ENCODE measurements around the gene GZMM. TPM values are rescaled to one million over a fixed set of nuclear protein-coding genes. Genes with fewer than 3 reads are reported as not detected.

GZMM gene
- total RNA-seq, 1 experiment from 2014 or later, result 0.66 TPM

- no peak overlapping the region for H2BK12ac ChIP-seq (ENCODE audit: insufficient read length, low read depth, low read length)
- H3K4me2 ChIP-seq (ENCODE audit: insufficient read depth, insufficient read length, low read length), result peak overlapping the region; percentile 48
- H2BK15ac ChIP-seq (ENCODE audit: low read depth, low read length), result no peak overlapping the region
- no peak overlapping the region for H3K18ac ChIP-seq (ENCODE audit: insufficient read length, low read depth, low read length)
- no peak overlapping the region for H2AK5ac ChIP-seq (ENCODE audit: insufficient read length, low read length)
- H3K23me2 ChIP-seq (ENCODE audit: insufficient read length, low read depth, low read length, poor library complexity, severe bottlenecking), result peaks cover 9% of the 10 kb centered on the region
- H2BK5ac ChIP-seq (ENCODE audit: insufficient read length, low read length), result no peak overlapping the region
- no peaks in the 10 kb centered on the region for H3K4me1 ChIP-seq (ENCODE audit: insufficient read depth, low read length)
- peaks cover 53% of the 10 kb centered on the region for H3K27me3 Mint-ChIP-seq (ENCODE audit: low read depth)
- no peaks in the 10 kb centered on the region for H4K20me1 ChIP-seq (ENCODE audit: control insufficient read depth, insufficient read depth, insufficient read length)
- WGBS (ENCODE audit: extremely low coverage, insufficient read length, low lambda C conversion rate), result no CpG with 5 or more reads among the region's 18 CpGs
- H3K9me3 ChIP-seq (ENCODE audit: control insufficient read depth, low read depth, low read length), result no peaks in the 10 kb centered on the region
- no peaks in the 10 kb centered on the region for H3K79me1 ChIP-seq (ENCODE audit: insufficient read depth, low read depth, low read length, poor library complexity, severe bottlenecking)
- no peaks in the 10 kb centered on the region for H3K79me2 ChIP-seq (ENCODE audit: insufficient read depth, low read length)
- H3K23ac ChIP-seq (ENCODE audit: insufficient read length, low read depth, low read length), result no peak overlapping the region
- H3K36me3 Mint-ChIP-seq (ENCODE audit: insufficient read depth in 1 of 3, low read depth in 3 of 3), result peaks cover 0 to 2% (median 0%) of the 10 kb centered on the region in 3 experiments; a peak in 2 of 7 replicates
- no peak overlapping the region for H3K56ac ChIP-seq (ENCODE audit: insufficient read length, low read depth, low read length)
- no peak overlapping the region for H2BK20ac ChIP-seq (ENCODE audit: low read depth, low read length, poor library complexity, severe bottlenecking)
- no peak for DNase-seq
- H3K27ac ChIP-seq (ENCODE audit: insufficient read length, low read depth, low read length), result no peak overlapping the region
- H3K14ac ChIP-seq (ENCODE audit: insufficient read depth, low read length), result no peak overlapping the region
- no peak overlapping the region for H3K9ac ChIP-seq (ENCODE audit: extremely low read depth, insufficient read length, low read length)
- H4K91ac ChIP-seq (ENCODE audit: insufficient read length, low read depth, low read length), result no peak overlapping the region
- H3K4me1 Mint-ChIP-seq, result peaks cover 0 to 15% of the 10 kb centered on the region in 2 experiments; a peak in 2 of 4 replicates
- no peak overlapping the region for H4K8ac ChIP-seq (replicated peaks; ENCODE audit: insufficient read length, low read depth, low read length)
- no peak for TF ChIP-seq CTCF (conservative IDR thresholded peaks at IDR 0.05)
- H3K27ac Mint-ChIP-seq, result no peak overlapping the region
- peaks cover 8 to 10% of the 10 kb centered on the region in 2 experiments; a peak in 4 of 5 replicates for H3K9me3 Mint-ChIP-seq
- no peak overlapping the region for H2AFZ ChIP-seq (ENCODE audit: low read length)
- H4K5ac ChIP-seq (ENCODE audit: insufficient read length, low read depth, low read length), result no peak overlapping the region
- H2BK120ac ChIP-seq (ENCODE audit: low read depth, low read length, poor library complexity, severe bottlenecking), result no peak overlapping the region
- H3K4ac ChIP-seq (ENCODE audit: low read depth, low read length), result no peak overlapping the region
- peak overlapping the region in 1 of 2 experiments; percentile 81; a peak in 3 of 5 replicates for H3K4me3 Mint-ChIP-seq
- H3K27me3 ChIP-seq (ENCODE audit: insufficient read depth, low read length), result peaks cover 14% of the 10 kb centered on the region; the same call in 1 of the 2 replicates
- no peak overlapping the region for H3T11ph ChIP-seq (ENCODE audit: low read length)
Observed at GRCh38 chr19:496986-497385, 46.9 kb upstream of the GZMM start.
